Thoracic aorta (tissue), 2 donors: ENCODE results near the gene RFX7. TPM values are rescaled to one million over a fixed set of nuclear protein-coding genes. Genes with fewer than 3 reads are reported as not detected.

Experiments
- ATAC-seq: fragments of 150-250 bp; one replicate; pipeline ENCODE4 v1.8.0; 2017; ENCODE audit warnings: low read depth; ENCODE audit not compliant: insufficient number of reproducible peaks, low FRiP score
- DNase-seq: peaks from one replicate; pipeline ENCODE4 v3.0.0-alpha.2; 2020; ENCODE audit warnings: low spot score
- H3K27ac ChIP-seq, 2 donors: fragments of 200-600 bp; sonication (generic); 1 replicate in 1 of 2; 2 replicates in 1 of 2; pipeline ENCODE4 v1.5.1; 2016; ENCODE audit warnings: mild to moderate bottlenecking in 2 of 2, moderate library complexity in 2 of 2
- H3K27me3 ChIP-seq: fragments of 200-600 bp; sonication (generic); replicated peaks from 2 replicates; pipeline ENCODE4 v1.6.0; 2016; ENCODE audit warnings: mild to moderate bottlenecking; ENCODE audit not compliant: insufficient read depth
- H3K36me3 ChIP-seq: fragments of 200-600 bp; sonication (generic); one replicate; pipeline ENCODE4 v1.5.1; 2016
- H3K4me1 ChIP-seq, 2 donors: fragments of 200-600 bp; sonication (generic); 1 replicate in 1 of 2; 2 replicates in 1 of 2; pipeline versions ENCODE4 v1.5.1 to v1.6.0; 2016; ENCODE audit warnings: low read depth in 2 of 2, mild to moderate bottlenecking in 1 of 2; ENCODE audit not compliant: control insufficient read depth in 1 of 2
- H3K4me3 ChIP-seq: fragments of 200-600 bp; sonication (generic); 2 replicates; pipeline ENCODE4 v1.5.1; 2016; ENCODE audit warnings: mild to moderate bottlenecking
- H3K9me3 ChIP-seq: fragments of 200-600 bp; sonication (generic); 2 replicates; pipeline ENCODE4 v1.5.1; 2016
- CTCF ChIP-seq: fragments of 200-600 bp; sonication (generic); IDR thresholded peaks from one replicate; pipeline ENCODE4 v1.5.1; 2019; ENCODE audit warnings: antibody characterized with exemption
- total RNA-seq, 2 donors: library from RNA; depleted of rRNA; stranded (reverse); fragments of >200 nt; gene quantifications; one replicate each; pipeline versions ENCODE4 v1.1.0 to v1.2.3, GENCODE V29; 2016

The RFX7 gene
- total RNA-seq, 2 donors from 2014 or later: 7.0 to 8.0 TPM

- no peak for TF ChIP-seq CTCF
- peaks cover 11 to 18% of the 10 kb centered on the region in 2 donors for H3K4me1 ChIP-seq
- peaks cover 5% of the 10 kb centered on the region for H3K36me3 ChIP-seq
- H3K9me3 ChIP-seq: peaks cover 9% of the 10 kb centered on the region
- ATAC-seq (no peak), DNase-seq (no peak)
- H3K27me3 ChIP-seq: no peaks in the 10 kb centered on the region
- H3K27ac ChIP-seq: no peak overlapping the region
- H3K4me3 ChIP-seq: no peak overlapping the region
Observed at GRCh38 chr15:56233549-56233948, 10.1 kb downstream of the RFX7 start.

- H3K27ac ChIP-seq: no peak overlapping the region
- peaks cover 8 to 18% of the 10 kb centered on the region in 2 donors for H3K4me1 ChIP-seq
- DNase-seq (no peak), ATAC-seq (no peak)
- no peak overlapping the region for H3K4me3 ChIP-seq
- no peak for TF ChIP-seq CTCF
- peaks cover 8% of the 10 kb centered on the region for H3K36me3 ChIP-seq
- H3K9me3 ChIP-seq: peaks cover 16% of the 10 kb centered on the region
- H3K27me3 ChIP-seq: no peaks in the 10 kb centered on the region
Observed at GRCh38 chr15:56232058-56232457, 11.6 kb downstream of the RFX7 start.

- no peak for DNase-seq
- no peak for TF ChIP-seq CTCF
Observed at GRCh38 chr15:56228854-56229253, 14.8 kb downstream of the RFX7 start.

GRCh38 chr15:56228352-56228751 lies 15.3 kb downstream of the RFX7 start:
- Histone ChIP-seq H3K36me3 (peaks cover 8% of the 10 kb centered on the region), H3K27me3 (no peaks in the 10 kb centered on the region), H3K9me3 (peaks cover 16% of the 10 kb centered on the region), H3K4me3 (no peak overlapping the region), H3K4me1 (no peaks in the 10 kb centered on the region), H3K27ac (no peak overlapping the region)
- TF ChIP-seq CTCF: no peak
- no peak for ATAC-seq
- DNase-seq: no peak

More at GRCh38 chr15:56228854-56229253, 14.8 kb downstream of the RFX7 start:
- Histone ChIP-seq H3K36me3 (peaks cover 8% of the 10 kb centered on the region), H3K27ac (no peak overlapping the region), H3K4me3 (no peak overlapping the region), H3K27me3 (no peaks in the 10 kb centered on the region), H3K9me3 (peaks cover 16% of the 10 kb centered on the region), H3K4me1 (no peaks in the 10 kb centered on the region)
- ATAC-seq: no peak

- no peak overlapping the region for H3K4me3 ChIP-seq
- H3K4me1 ChIP-seq: no peaks in the 10 kb centered on the region
- peaks cover 16% of the 10 kb centered on the region for H3K9me3 ChIP-seq
- H3K27ac ChIP-seq: no peak overlapping the region
- no peaks in the 10 kb centered on the region for H3K27me3 ChIP-seq
- H3K36me3 ChIP-seq: peaks cover 8% of the 10 kb centered on the region
- ATAC-seq: no peak
- no peak for DNase-seq
- no peak for TF ChIP-seq CTCF
Observed at GRCh38 chr15:56227780-56228179, 15.9 kb downstream of the RFX7 start.
